HG03378 (cell line): ENCODE data around the gene LIPN.
"Not testable (repeated sequence)": the region's sequence is repeated elsewhere in the genome, so short reads cannot be mapped to it uniquely, and the experiment has no call there.

Experiments used
- ATAC-seq: cut with Tn5 transposase; IDR thresholded peaks from one replicate; pipeline ENCODE4 v1.9.1; 2021; ENCODE audit warnings: mild to moderate bottlenecking, moderate library complexity; ENCODE audit not compliant: unreplicated experiment

LIPN gene

GRCh38 chr10:88759366-88760101, at the start of gene LIPN:
TSS of gene LIPN (plus strand) at chr10:88760020. CDS start at chr10:88761406, 1,386 bp downstream.
- no peak for ATAC-seq

GRCh38 chr10:88715517-88715916, 44.3 kb upstream of the LIPN start:
- no peak for ATAC-seq

- ATAC-seq = no peak
These were observed 38.4 kb upstream of the LIPN start for GRCh38 chr10:88721392-88721791.

- no peak for ATAC-seq
These were observed 34.0 kb upstream of the LIPN start for GRCh38 chr10:88725798-88726197.

- no peak for ATAC-seq
These were observed 31.6 kb upstream of the LIPN start for GRCh38 chr10:88728107-88728763.

GRCh38 chr10:88730864-88731263, 29.0 kb upstream of the LIPN start:
- ATAC-seq = no peak

- no peak for ATAC-seq
These were observed 28.5 kb upstream of the LIPN start for GRCh38 chr10:88731296-88731695.

GRCh38 chr10:88733215-88733614, 26.6 kb upstream of the LIPN start:
- no peak for ATAC-seq

- ATAC-seq = no peak
These were observed 24.2 kb upstream of the LIPN start for GRCh38 chr10:88735661-88736060.

GRCh38 chr10:88741921-88742320, 17.9 kb upstream of the LIPN start:
- not testable (repeated sequence) for ATAC-seq

- ATAC-seq = no peak
These were observed 17.4 kb upstream of the LIPN start for GRCh38 chr10:88742448-88742847.

GRCh38 chr10:88744002-88744401, 15.8 kb upstream of the LIPN start:
- ATAC-seq = no peak

GRCh38 chr10:88745633-88746032, 14.2 kb upstream of the LIPN start:
- ATAC-seq = no peak

- ATAC-seq = no peak
These were observed 5.5 kb upstream of the LIPN start for GRCh38 chr10:88754287-88754686.

GRCh38 chr10:88755753-88756152, 4.1 kb upstream of the LIPN start:
- peak; percentile 70 for ATAC-seq

GRCh38 chr10:88756660-88757059, 3.2 kb upstream of the LIPN start:
- ATAC-seq = no peak

- ATAC-seq = no peak
These were observed 3.1 kb downstream of the LIPN start for GRCh38 chr10:88762906-88763305.

GRCh38 chr10:88763441-88763840, 3.6 kb downstream of the LIPN start:
- no peak for ATAC-seq

- ATAC-seq = no peak
These were observed 4.3 kb downstream of the LIPN start for GRCh38 chr10:88764110-88764509.

GRCh38 chr10:88765816-88766215, 6.0 kb downstream of the LIPN start:
- no peak for ATAC-seq

GRCh38 chr10:88769384-88769783, 9.6 kb downstream of the LIPN start:
- ATAC-seq = no peak

- no peak for ATAC-seq
These were observed 21.4 kb downstream of the LIPN start for GRCh38 chr10:88781206-88781605.

GRCh38 chr10:88782222-88782621, 22.4 kb downstream of the LIPN start:
- ATAC-seq = no peak
